HG03571 (cell line): ENCODE data around the gene DGLUCY.
"Not testable (repeated sequence)": the region's sequence is repeated elsewhere in the genome, so short reads cannot be mapped to it uniquely, and the experiment has no call there.

Experiments used
- ATAC-seq: cut with Tn5 transposase; IDR thresholded peaks from one replicate; pipeline ENCODE4 v1.9.1; 2021; ENCODE audit not compliant: unreplicated experiment

The DGLUCY gene

GRCh38 chr14:91113829-91114078 is at the start of gene DGLUCY:
TSS of gene DGLUCY (plus strand) at chr14:91114073. CDS start at chr14:91160295, 46,222 bp downstream.
- ATAC-seq: peak; percentile 61

DNA sequence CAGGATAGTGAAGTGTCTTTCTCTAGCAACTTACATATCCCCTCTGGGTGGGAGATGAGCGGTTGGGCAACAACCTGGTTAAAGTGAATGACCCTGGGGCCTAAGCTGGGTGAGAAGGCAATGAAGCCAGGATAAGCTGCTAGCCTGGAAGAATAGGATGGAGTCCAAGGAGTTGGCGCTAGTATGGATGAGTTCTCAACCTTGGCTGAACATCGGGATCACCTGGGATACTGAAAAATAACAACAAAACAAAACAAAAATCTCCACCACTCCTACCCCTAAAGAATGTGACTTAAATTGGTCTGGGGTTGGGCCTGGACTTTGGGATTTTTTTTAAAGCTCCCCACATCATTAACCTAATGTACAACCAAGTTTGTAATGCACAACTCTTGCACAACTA is 48.6 kb upstream of the DGLUCY start:
- no peak for ATAC-seq

DNA sequence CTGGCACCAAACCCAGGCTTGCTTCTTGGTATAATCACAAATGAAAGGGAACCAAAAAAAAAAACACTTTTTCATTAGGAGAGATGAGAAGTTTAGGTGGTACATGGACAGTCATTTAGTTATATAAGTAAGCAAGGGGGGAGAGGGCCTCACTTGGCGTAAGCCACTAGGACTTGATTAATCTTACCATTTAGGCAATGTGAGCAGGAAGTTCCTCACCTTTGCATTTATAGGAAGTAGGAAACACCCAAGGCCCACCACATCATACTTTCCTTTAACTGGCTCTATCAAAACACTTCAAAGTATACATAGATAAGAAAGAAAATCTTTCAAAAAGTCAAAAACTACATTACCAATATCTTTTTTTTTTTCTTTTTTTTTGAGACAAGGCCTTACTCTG is 46.7 kb upstream of the DGLUCY start:
- ATAC-seq: no peak

DNA sequence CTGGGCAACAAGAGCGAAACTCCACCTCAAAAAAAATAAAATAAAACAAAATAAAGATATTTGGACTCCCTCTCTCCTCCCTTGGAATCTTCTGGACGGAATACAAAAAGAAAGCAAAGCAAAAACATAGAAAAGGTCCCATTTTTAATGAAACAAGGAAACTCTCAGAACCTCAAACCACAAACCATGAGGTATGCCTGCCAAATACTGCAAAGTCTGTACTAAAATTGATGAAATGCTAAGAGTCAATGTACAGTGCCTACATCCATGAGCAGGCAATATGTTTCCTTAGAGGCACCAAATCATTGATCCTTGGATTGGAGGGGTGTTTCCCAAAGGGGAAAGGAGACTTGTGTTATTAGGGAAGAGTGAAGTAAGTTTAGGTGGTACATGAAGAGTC is 45.2 kb upstream of the DGLUCY start:
- no peak for ATAC-seq

GRCh38 chr14:91070572-91070971 is 43.3 kb upstream of the DGLUCY start:
- no peak for ATAC-seq

- ATAC-seq: no peak
Measured at GRCh38 chr14:91075553-91075952, 38.3 kb upstream of the DGLUCY start.

DNA sequence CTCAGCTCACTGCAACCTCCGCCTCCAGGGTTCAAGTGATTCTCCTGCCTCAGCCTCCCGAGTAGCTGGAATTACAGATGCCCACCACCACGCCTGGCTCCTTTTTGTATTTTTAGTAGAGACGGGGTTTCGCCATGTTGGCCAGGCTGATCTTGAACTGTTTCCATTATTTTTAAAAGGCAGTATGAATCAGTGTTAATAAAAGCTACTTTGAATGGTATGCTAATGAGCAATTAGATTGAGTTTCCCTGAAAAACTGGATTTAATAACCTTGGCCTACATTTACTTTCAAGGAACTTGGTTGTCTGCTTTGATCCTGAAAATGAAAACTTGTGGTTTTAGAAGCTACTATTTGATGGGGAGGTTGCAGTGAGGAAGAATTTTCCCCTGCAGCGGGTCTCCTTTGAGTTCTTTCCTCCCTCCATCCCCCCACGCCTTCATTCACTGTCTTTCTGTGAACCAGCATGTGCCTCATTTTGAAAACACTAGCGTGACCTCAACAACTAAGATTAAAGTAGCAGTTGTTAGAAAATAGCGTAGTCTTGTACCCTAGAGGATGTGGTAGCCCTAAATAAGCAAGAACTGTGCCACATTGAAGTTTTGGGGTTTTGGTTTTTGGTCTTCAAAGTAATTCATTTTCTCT is 35.7 kb upstream of the DGLUCY start:
- ATAC-seq: peak; percentile 83

- ATAC-seq: no peak
Measured at GRCh38 chr14:91080071-91080470, 33.8 kb upstream of the DGLUCY start.

DNA sequence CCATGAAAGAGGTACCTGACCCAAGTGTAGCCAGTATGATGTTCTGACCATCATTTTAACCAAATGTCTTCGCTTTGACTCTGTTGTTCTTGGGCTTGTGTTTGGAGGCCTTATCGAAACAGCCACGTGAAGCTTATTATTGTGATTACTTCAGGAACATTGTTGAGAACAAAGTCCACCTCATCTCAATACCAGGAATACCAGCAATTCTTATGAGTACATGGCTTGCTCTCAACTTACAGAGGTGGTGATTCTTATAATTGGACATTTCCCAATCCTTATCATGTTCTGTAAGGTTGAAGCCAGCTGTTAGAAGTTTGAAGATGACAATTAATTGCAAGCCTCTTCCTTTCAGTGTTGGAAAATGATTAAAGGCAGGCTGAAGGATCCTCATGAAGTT is 31.6 kb upstream of the DGLUCY start:
- ATAC-seq: no peak

DNA sequence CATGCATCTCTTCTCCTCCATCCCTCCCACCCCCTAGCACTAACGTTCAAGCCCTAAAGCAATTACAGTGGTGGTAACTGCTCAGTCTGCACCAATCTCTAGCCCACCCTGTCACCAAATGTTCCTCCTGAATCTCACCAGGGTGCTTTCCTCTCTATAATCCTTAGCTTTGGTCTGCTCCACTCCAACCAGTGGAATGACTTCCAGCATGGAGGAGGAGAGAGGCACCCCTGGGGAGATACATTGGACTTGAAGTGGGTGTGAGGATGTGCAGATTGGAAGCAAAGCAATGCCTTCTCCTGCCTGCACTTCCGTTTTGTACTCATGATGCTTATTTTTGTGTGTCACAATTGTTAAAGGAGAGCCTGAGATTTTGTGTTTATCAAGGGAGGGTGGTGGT is 29.4 kb upstream of the DGLUCY start:
- ATAC-seq: no peak

DNA sequence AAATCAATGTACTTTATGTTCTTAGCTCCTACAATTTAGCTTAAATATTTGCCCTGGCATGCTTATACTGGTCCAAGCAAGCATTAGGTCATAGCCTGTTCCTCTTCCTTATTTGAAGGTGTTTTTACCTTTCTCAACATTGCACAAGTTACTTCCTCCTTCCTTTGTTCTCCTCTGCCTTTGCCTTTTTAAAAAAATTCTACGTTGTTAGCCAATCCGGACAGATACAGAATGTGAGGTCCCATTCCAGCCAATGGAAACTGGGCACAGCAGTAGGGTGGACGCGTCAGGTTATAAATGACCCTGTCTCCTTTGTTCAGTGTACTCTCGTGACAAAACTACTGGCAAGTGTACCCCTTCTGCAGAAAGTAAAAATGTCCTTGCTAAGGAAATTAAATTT is 26.4 kb upstream of the DGLUCY start:
- ATAC-seq: not testable (repeated sequence)

- no peak for ATAC-seq
Measured at GRCh38 chr14:91088585-91089235, 25.2 kb upstream of the DGLUCY start.

GRCh38 chr14:91089958-91090535 is 23.8 kb upstream of the DGLUCY start:
- no peak for ATAC-seq

- no peak for ATAC-seq
Measured at GRCh38 chr14:91090743-91091142, 23.1 kb upstream of the DGLUCY start.

GRCh38 chr14:91092073-91092472 is 21.8 kb upstream of the DGLUCY start:
- no peak for ATAC-seq

GRCh38 chr14:91093743-91094472 is 20.0 kb upstream of the DGLUCY start:
- ATAC-seq: not testable (repeated sequence)

DNA sequence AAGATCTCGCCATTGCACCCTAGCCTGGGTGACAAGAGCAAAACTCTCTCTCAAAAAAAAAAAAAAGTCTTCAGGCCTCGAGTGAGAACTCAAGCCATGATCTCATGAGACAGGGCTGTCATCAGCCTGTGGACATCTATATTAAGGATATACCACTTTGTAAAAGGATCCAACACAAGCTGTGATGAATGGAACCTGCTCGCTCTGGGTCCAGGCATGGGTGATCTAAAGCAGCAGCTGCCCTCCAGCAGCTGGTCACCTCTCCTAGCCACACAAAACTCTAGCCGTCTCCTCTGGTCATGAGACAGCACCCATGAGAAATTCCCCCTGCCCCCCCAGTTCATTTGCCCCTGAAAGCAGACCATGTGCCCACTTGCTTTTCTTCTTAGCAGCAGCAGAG is 19.1 kb upstream of the DGLUCY start:
- ATAC-seq: no peak

GRCh38 chr14:91095178-91095577 is 18.7 kb upstream of the DGLUCY start:
- no peak for ATAC-seq

DNA sequence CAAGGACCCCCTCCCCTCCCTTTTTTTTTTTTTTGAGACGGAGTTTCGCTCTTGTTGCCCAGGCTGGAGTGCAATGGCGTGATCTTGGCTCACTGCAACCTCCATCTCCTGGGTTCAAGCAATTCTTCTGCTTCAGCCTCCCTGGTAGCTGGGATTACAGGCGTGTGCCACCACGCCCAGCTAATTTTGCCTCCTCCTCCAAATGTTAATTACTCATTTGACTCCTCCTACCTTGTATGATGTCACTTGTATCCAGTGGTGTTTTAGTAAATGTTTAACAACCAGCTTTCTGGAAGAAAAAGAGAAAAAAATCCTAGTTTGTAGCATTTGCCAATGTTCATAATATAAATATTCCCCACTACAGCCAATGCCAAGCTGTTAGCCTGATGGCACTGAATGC is 16.2 kb upstream of the DGLUCY start:
- not testable (repeated sequence) for ATAC-seq

- ATAC-seq: no peak
Measured at GRCh38 chr14:91098591-91098990, 15.3 kb upstream of the DGLUCY start.

- ATAC-seq: no peak
Measured at GRCh38 chr14:91100102-91100501, 13.8 kb upstream of the DGLUCY start.

- ATAC-seq: no peak
Measured at GRCh38 chr14:91103116-91103515, 10.8 kb upstream of the DGLUCY start.
